HepG2 (cell line): ENCODE data around the gene PLCB4. TPM values are rescaled to one million over a fixed set of nuclear protein-coding genes. Genes with fewer than 3 reads are reported as not detected.

Source experiments
- ATAC-seq: fragments of 200-7000 bp; cut with Tn5 transposase; 3 replicates; pipeline ENCODE4 v1.9.1; 2020; ENCODE audit warnings: mild to moderate bottlenecking, moderate library complexity
- BruUV-seq: library from RNA; stranded (reverse); fragments of 400-500 nt; replicated peaks from 2 replicates; lab custom pipeline; 2021; lab: Mats Ljungman, UMichigan
- CTCF ChIA-PET: fragments of 300-600 bp; formaldehyde crosslinking; extraction: SDS; loops from one replicate; lab custom pipeline; 2021; ENCODE audit warnings: low total read pairs, inconsistent platforms, low intra/inter-chr PET ratio; lab: Yijun Ruan, JAX
- POLR2A ChIA-PET: fragments of 350-600 bp; sonication (Branson Sonifier 250); formaldehyde crosslinking; loops from one replicate; lab custom pipeline; 2020; ENCODE audit warnings: antibody characterized with exemption, inconsistent platforms; lab: Yijun Ruan, JAX
- DNase-seq: peaks from one replicate; pipeline ENCODE4 v3.0.0-alpha.2; 2015; ENCODE audit warnings: low spot score
- FAIRE-seq: peaks from 3 replicates; lab custom pipeline; 2011; peaks lifted over from hg19 to GRCh38; lab: Jason Lieb, UNC
- H2AFZ ChIP-seq: one replicate; pipeline ENCODE4 v1.6.1; 2011; ENCODE audit warnings: low read length, inconsistent platforms
- H3K27ac ChIP-seq: fragments of 300-600 bp; 3 replicates; pipeline ENCODE4 v1.8.0; 2011; ENCODE audit warnings: mixed run types, mild to moderate bottlenecking, mixed read lengths, low read length, inconsistent platforms; ENCODE audit not compliant: insufficient read depth; ENCODE audit errors: extremely low read length
- H3K27me3 ChIP-seq, 2 experiments: fragments of 200-600 bp in 1 of 2; 2 replicates in 1 of 2; 3 replicates in 1 of 2; pipeline versions ENCODE4 v1.6.0 to v1.8.0; 2011; ENCODE audit warnings: low read length in 2 of 2, mild to moderate bottlenecking in 2 of 2, moderate library complexity in 2 of 2, inconsistent platforms in 1 of 2; ENCODE audit not compliant: insufficient read depth in 2 of 2, control insufficient read depth in 1 of 2
- H3K36me3 ChIP-seq, 2 experiments: fragments of 200-600 bp in 1 of 2; replicated peaks in 1 of 2; 2 replicates in 1 of 2; 3 replicates in 1 of 2; pipeline versions ENCODE4 v1.5.1 to v1.8.0; 2011; ENCODE audit warnings: low read length in 2 of 2, inconsistent platforms in 1 of 2; ENCODE audit not compliant: insufficient read depth in 2 of 2, control insufficient read depth in 1 of 2
- H3K4me1 ChIP-seq: 2 replicates; pipeline ENCODE4 v1.5.1; 2012; ENCODE audit warnings: low read length, inconsistent platforms; ENCODE audit not compliant: insufficient read depth
- H3K4me2 ChIP-seq: 2 replicates; pipeline ENCODE4 v1.6.0; 2011; ENCODE audit warnings: low read depth, low read length, inconsistent platforms
- H3K4me3 ChIP-seq, 3 experiments: fragments of 200-600 bp in 1 of 3; sonication (generic), shearing (Covaris generic) in 1 of 3; replicated peaks in 1 of 3; 2 replicates each; pipeline ENCODE4 v1.5.1; 2011 to 2016; ENCODE audit warnings: low read length in 3 of 3, inconsistent platforms in 2 of 3, low read depth in 2 of 3, mild to moderate bottlenecking in 2 of 3, control low read depth in 1 of 3, mixed read lengths in 1 of 3; ENCODE audit not compliant: insufficient read depth in 1 of 3
- H3K79me2 ChIP-seq: one replicate; pipeline ENCODE4 v1.6.1; 2011; ENCODE audit warnings: low read length, inconsistent platforms; ENCODE audit not compliant: insufficient read depth
- H3K9ac ChIP-seq: 2 replicates; pipeline ENCODE4 v1.6.0; 2011; ENCODE audit warnings: mild to moderate bottlenecking, low read depth, low read length, inconsistent platforms; ENCODE audit not compliant: insufficient read depth
- H3K9me3 ChIP-seq: 2 replicates; pipeline ENCODE4 v1.5.1; 2012; ENCODE audit warnings: mild to moderate bottlenecking, low read length
- H4K20me1 ChIP-seq: 2 replicates; pipeline ENCODE4 v1.6.0; 2011; ENCODE audit warnings: inconsistent platforms, mild to moderate bottlenecking, low read length, moderate library complexity; ENCODE audit not compliant: insufficient read depth
- AKAP8 ChIP-seq: sonication (generic); formaldehyde crosslinking; IDR thresholded peaks from 2 replicates; pipeline ENCODE4 v1.5.1; 2020; ENCODE audit warnings: mild to moderate bottlenecking, missing genetic modification reagents
- ATF1 ChIP-seq: IDR thresholded peaks from 2 replicates; pipeline ENCODE4 v1.6.1; 2016; ENCODE audit warnings: mild to moderate bottlenecking, control low read depth
- BRCA1 ChIP-seq: sonication (generic); formaldehyde crosslinking; IDR thresholded peaks from 2 replicates; pipeline ENCODE4 v1.4.0; 2020; ENCODE audit warnings: missing genetic modification reagents
- ETS1 ChIP-seq: sonication (generic); formaldehyde crosslinking; IDR thresholded peaks from 2 replicates; pipeline ENCODE4 v1.4.0; 2020; ENCODE audit warnings: missing genetic modification reagents
- FOXK2 ChIP-seq: fragments of 450-650 bp; IDR thresholded peaks from 2 replicates; pipeline ENCODE4 v1.6.1; 2016
- IKZF1 ChIP-seq: fragments of 450-650 bp; IDR thresholded peaks from 2 replicates; pipeline ENCODE4 v1.7.1; 2016
- NAIF1 ChIP-seq: sonication (generic); formaldehyde crosslinking; IDR thresholded peaks from 2 replicates; pipeline ENCODE4 v1.5.0; 2020; ENCODE audit warnings: mild to moderate bottlenecking, missing genetic modification reagents, borderline replicate concordance
- NFE2L1 ChIP-seq: sonication (generic); formaldehyde crosslinking; IDR thresholded peaks from 2 replicates; pipeline ENCODE4 v1.4.0; 2020; ENCODE audit warnings: missing genetic modification reagents, mild to moderate bottlenecking, borderline replicate concordance
- NKX3-1 ChIP-seq: sonication (generic); formaldehyde crosslinking; IDR thresholded peaks from 2 replicates; pipeline ENCODE4 v1.5.0; 2020; ENCODE audit warnings: missing genetic modification reagents
- TCF7 ChIP-seq: sonication (generic); IDR thresholded peaks from 2 replicates; pipeline ENCODE4 v1.6.1; 2016; ENCODE audit warnings: antibody characterized with exemption, low read depth
- TGIF2 ChIP-seq: IDR thresholded peaks from 2 replicates; pipeline ENCODE4 v1.6.1; 2016; ENCODE audit warnings: control low read depth, missing compliant biosample characterization
- TMF1 ChIP-seq: sonication (generic); formaldehyde crosslinking; IDR thresholded peaks from 2 replicates; pipeline ENCODE4 v1.8.1; 2022; ENCODE audit warnings: low read depth, missing genetic modification reagents
- ZNF75D ChIP-seq: sonication (generic); formaldehyde crosslinking; IDR thresholded peaks from 2 replicates; pipeline ENCODE4 v1.8.1; 2023; ENCODE audit warnings: missing genetic modification reagents, mild to moderate bottlenecking, borderline replicate concordance
- ZNF878 ChIP-seq: sonication (generic); formaldehyde crosslinking; IDR thresholded peaks from 2 replicates; pipeline ENCODE4 v1.8.1; 2023; ENCODE audit warnings: mild to moderate bottlenecking, missing genetic modification reagents, moderate library complexity
- whole genome bisulfite sequencing: methylation state at CpG from one replicate; pipeline ENCODE4 v1.1.6; 2017; ENCODE audit warnings: low lambda C conversion rate; 5-methylcytosine and 5-hydroxymethylcytosine counted together
- in situ Hi-C: cut with HindIII; loops from 2 replicates; pipeline ENCODE4 v1.10.0; 2017; ENCODE audit warnings: low pct_unique_long_range_greater_than_20kb; ENCODE audit not compliant: extremely low pct_ligation_motif_present
- intact Hi-C: fragments of 100-400 bp; cut with micrococcal nuclease; formaldehyde crosslinking; loops from one replicate; pipeline ENCODE4 v1.10.0; 2022; ENCODE audit not compliant: unreplicated experiment
- polyA plus RNA-seq, 8 experiments: library from polyadenylated mRNA; depleted of rRNA in 3 of 8; stranded (reverse) in 7 of 8; unstranded in 1 of 8; fragments of >200 nt; fragmentation: Illumina TruSeq in 4 of 8; extraction: Trizol in 4 of 8; gene quantifications; 2 replicates each; pipeline versions ENCODE4 v1.2.1 to v1.2.3, GENCODE V29; 2011 to 2016; ENCODE audit warnings: low read depth in 4 of 8, missing spikeins in 1 of 8, mixed read lengths in 1 of 8; ENCODE audit not compliant: insufficient read depth in 1 of 8
- total RNA-seq, 5 experiments: library from RNA; depleted of rRNA; stranded (reverse); fragments of >200 nt; fragmentation: Illumina TruSeq; extraction: Trizol; gene quantifications; 2 replicates each; pipeline ENCODE4 v1.2.3, GENCODE V29; 2016; ENCODE audit warnings: low read depth in 1 of 5
- TF ChIP-seq, protein P1 (sequence below): sonication (generic); formaldehyde crosslinking; conservative IDR thresholded peaks from 2 replicates; pipeline ENCODE4 v1.8.0; 2022; ENCODE audit warnings: mild to moderate bottlenecking, moderate library complexity, missing genetic modification reagents
- TF ChIP-seq, protein P2 (sequence below): sonication (generic); formaldehyde crosslinking; IDR thresholded peaks from 2 replicates; pipeline ENCODE4 v1.4.0; 2020; ENCODE audit warnings: mild to moderate bottlenecking, missing genetic modification reagents

PLCB4 gene
- total and polyA plus RNA-seq, 2 of the 13 experiments (the other 11 are each of a cell fraction or from before 2014, with no cell fraction given) = 0.01 TPM; not detected in 1

- H3K9ac ChIP-seq = no peak overlapping the region
- no peak overlapping the region for H3K4me2 ChIP-seq
- H4K20me1 ChIP-seq = no peaks in the 10 kb centered on the region
- H3K36me3 ChIP-seq = no peaks in the 10 kb centered on the region
- ATAC-seq (no peak), FAIRE-seq (no peak), DNase-seq (no peak)
- H2AFZ ChIP-seq = no peak overlapping the region
- in situ Hi-C loops (no loop called here), intact Hi-C loops (no loop called here)
- no peaks in the 10 kb centered on the region for H3K79me2 ChIP-seq
- WGBS = 2% methylated on average over 1 of the region's 1 CpG
- H3K4me1 ChIP-seq = no peaks in the 10 kb centered on the region
- CTCF ChIA-PET = no interaction called here
- H3K27ac ChIP-seq = no peak overlapping the region
- H3K4me3 ChIP-seq = no peak overlapping the region
- H3K27me3 ChIP-seq = no peaks in the 10 kb centered on the region
- POLR2A ChIA-PET = no interaction called here
- no TSS peak for BruUV-seq
- H3K9me3 ChIP-seq = no peaks in the 10 kb centered on the region
- no peak for TF ChIP-seq NAIF1
- TF ChIP-seq, protein P1, sequence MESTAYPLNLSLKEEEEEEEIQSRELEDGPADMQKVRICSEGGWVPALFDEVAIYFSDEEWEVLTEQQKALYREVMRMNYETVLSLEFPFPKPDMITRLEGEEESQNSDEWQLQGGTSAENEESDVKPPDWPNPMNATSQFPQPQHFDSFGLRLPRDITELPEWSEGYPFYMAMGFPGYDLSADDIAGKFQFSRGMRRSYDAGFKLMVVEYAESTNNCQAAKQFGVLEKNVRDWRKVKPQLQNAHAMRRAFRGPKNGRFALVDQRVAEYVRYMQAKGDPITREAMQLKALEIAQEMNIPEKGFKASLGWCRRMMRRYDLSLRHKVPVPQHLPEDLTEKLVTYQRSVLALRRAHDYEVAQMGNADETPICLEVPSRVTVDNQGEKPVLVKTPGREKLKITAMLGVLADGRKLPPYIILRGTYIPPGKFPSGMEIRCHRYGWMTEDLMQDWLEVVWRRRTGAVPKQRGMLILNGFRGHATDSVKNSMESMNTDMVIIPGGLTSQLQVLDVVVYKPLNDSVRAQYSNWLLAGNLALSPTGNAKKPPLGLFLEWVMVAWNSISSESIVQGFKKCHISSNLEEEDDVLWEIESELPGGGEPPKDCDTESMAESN (CRISPR knock-in tag) = no peak
- TF ChIP-seq FOXK2 = no peak
- no peak for TF ChIP-seq ETS1 (CRISPR knock-in tag)
- TF ChIP-seq TGIF2 (CRISPR knock-in tag) = no peak
Measured at GRCh38 chr20:9108260-9108659, 39.4 kb downstream of the PLCB4 start.

GRCh38 chr20:9109566-9109965 is 40.7 kb downstream of the PLCB4 start:
- 20% methylated on average over 1 of the region's 1 CpG for WGBS
- Histone ChIP-seq H3K27me3 (no peaks in the 10 kb centered on the region), H2AFZ (no peak overlapping the region), H3K27ac (no peak overlapping the region), H3K4me3 (no peak overlapping the region), H3K4me1 (no peaks in the 10 kb centered on the region), H3K9ac (no peak overlapping the region), H4K20me1 (no peaks in the 10 kb centered on the region), H3K36me3 (no peaks in the 10 kb centered on the region), H3K4me2 (no peak overlapping the region), H3K9me3 (no peaks in the 10 kb centered on the region), H3K79me2 (no peaks in the 10 kb centered on the region)
- ATAC-seq (no peak), DNase-seq (no peak), FAIRE-seq (no peak)
- BruUV-seq = no TSS peak
- in situ Hi-C loops = no loop called here
- ChIA-PET POLR2A (no interaction called here), CTCF (no interaction called here)
- intact Hi-C loops = no loop called here
- TF ChIP-seq ATF1 (CRISPR knock-in tag) (no peak), ZNF75D (CRISPR knock-in tag) (no peak), NKX3-1 (no peak), TMF1 (no peak), NFE2L1 (CRISPR knock-in tag) (no peak), ZNF878 (CRISPR knock-in tag) (no peak), TCF7 (no peak), IKZF1 (no peak), AKAP8 (CRISPR knock-in tag) (no peak), BRCA1 (no peak)
- TF ChIP-seq, protein P2, sequence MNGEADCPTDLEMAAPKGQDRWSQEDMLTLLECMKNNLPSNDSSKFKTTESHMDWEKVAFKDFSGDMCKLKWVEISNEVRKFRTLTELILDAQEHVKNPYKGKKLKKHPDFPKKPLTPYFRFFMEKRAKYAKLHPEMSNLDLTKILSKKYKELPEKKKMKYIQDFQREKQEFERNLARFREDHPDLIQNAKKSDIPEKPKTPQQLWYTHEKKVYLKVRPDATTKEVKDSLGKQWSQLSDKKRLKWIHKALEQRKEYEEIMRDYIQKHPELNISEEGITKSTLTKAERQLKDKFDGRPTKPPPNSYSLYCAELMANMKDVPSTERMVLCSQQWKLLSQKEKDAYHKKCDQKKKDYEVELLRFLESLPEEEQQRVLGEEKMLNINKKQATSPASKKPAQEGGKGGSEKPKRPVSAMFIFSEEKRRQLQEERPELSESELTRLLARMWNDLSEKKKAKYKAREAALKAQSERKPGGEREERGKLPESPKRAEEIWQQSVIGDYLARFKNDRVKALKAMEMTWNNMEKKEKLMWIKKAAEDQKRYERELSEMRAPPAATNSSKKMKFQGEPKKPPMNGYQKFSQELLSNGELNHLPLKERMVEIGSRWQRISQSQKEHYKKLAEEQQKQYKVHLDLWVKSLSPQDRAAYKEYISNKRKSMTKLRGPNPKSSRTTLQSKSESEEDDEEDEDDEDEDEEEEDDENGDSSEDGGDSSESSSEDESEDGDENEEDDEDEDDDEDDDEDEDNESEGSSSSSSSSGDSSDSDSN (CRISPR knock-in tag) = no peak
